DMS153 (cell line): Measurements from ENCODE around the gene NOG.

ENCODE experiments used
- DNase-seq: peaks from one replicate; lab custom pipeline; 2025; lab: John Stamatoyannopoulos, UW

The NOG gene

DNA sequence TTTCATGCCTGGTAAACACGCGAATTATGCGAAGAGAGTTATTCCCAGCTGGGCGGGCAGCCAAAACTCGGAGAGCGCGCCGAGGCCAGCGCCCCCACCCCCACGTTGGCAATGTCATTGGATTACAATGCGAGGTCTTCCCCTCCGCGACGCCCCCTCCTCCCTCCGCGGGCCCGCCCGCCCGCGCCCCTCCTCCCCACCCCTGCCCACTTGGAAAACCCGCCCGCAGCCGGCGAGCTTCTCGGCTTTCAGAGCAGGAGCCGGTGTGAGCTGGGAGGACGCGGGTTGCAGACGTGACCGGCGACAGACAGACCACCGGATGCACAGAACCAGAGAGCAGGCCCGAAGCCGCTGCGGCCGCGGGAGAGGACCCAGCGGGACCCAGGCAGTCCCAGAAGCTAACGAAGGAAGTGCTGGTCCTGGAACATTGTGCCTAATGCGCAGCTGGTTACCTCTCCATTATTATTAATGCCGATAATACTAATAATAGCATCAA is 4.0 kb downstream of the NOG start:
- DNase-seq = no peak

DNA sequence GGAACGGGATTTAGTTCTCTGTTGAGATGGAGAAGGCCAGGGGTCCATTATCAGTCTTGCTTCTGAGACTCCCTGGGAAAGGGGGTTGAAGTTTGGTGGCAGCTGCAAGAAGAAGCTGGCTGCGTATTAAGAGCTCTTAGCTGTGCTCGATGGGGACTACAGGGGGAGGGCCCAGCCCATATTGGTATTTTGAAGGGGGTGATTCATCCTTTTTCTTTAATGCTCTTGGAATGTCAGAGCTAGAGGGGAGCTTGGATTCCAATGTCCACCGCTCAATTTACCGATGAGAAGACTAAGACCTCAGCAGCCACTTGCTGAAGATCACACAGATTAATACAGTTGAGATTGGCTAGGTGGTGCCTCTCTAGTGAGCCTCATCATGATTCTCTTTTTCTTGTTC is 5.0 kb downstream of the NOG start:
- no peak for DNase-seq

DNA sequence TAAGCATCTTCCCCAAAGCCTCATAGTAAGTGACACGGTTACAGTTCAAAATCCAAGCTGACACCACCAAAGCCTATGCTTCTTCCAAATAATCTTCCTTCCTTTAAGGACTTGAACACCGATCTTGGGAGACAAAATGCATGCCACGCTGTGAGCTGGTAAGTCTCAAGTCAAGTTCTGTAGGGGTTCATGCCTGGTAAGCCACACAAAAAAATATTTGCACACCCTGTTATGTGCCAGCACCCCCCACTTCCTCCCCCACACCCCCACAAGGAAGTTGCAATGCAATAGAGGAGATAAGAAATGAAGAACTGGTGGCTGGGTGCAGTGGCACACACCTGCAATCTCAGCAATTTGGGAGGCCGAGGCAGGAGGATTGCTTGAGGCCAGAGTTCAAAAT is 5.6 kb downstream of the NOG start:
- no peak for DNase-seq

DNA sequence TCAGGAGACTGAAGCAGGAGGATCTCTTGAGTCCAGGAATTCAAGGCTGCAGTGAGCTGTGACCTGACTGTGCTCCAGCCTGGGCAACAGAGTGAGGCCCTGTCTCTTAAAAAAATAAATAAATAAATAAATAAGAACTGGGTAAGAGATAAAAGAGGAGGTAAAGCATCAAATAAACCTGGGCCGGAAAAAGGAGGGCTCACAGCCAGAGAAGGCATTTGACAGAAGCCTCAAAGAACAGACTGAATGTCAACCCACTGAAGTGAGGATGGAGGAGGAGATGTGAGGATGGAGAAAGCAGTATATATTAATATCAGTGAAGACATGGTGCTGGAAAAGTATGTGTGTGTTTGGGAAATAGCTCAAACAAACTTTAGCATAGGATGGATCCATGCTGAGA is 6.1 kb downstream of the NOG start:
- DNase-seq = no peak

DNA sequence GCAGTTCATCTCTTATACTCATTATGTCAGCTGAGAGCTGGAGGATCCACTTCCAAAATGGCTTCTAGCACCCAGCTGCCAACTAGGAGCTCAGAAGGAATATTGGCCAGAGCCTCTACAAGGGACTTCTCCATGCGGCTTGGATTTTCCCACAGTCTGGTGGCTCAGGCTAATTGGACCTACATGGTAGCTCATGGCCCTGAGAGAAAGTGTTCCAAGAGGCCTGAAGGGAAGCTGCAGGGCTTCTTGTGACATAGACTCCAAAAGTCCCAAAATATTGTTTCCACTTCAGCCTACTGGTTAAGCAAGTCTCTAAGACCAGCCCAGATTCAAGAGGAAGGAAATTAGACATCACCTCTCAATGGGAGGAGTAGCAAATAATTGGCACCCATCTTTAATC is 6.8 kb downstream of the NOG start:
- DNase-seq = no peak

DNA sequence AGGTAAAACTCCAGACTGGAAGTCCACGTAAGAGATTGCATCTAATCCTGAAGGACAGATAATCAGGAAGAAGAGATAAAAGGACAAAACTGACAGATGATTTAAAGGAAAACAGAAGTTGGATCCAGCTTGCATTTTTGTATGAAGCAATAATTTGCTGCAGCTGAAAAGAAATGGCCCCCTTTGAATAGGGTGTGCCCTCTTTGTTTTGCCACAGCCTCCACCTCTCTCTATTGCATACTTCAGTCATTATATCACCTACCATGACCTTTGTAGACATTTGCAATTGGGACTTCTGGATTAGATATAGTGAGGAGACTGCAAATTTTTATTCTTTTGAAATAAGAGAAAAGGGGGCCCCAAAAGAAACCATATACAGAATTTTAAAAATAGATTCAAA is 8.1 kb downstream of the NOG start:
- DNase-seq = no peak

DNA sequence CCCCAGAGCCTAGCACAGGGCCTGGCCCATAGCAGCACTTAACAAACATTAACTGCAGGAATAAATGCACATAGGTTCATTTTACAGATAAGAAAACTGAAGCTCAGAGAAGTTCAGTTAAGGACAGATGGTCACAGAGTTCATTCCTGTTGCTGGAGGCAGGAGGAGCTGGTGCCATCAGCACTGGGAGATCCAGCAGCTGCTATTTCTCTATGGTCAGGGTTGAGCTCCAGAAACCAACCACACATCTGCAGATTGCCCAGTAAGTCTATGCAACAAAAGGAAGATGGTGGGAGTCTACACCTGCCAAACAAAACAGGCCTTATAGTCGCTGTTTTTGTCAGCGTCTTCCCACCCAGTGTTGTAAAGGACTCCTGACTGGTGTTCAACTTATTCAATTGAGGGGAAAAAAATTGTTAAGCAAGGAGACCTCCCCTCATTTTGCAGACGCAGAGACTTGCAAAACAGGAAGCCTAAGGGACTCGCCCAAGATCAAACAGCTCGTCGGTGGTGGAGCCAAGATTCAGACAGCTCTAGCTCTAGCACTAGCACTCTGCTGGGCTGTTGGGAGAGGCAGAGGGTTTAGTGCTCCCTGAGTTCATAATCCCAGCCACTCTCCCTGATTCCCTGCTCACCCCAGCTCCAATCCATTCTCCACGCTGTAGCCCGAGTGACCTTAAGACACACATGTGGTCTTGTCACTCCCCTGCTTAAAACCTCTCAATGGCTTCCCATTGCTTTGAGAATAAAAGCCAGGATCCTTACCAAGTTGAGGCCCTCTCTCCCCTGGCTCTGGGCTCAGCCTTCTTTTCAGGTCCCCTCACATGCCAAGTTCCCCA is 9.0 kb downstream of the NOG start:
- no peak for DNase-seq

DNA sequence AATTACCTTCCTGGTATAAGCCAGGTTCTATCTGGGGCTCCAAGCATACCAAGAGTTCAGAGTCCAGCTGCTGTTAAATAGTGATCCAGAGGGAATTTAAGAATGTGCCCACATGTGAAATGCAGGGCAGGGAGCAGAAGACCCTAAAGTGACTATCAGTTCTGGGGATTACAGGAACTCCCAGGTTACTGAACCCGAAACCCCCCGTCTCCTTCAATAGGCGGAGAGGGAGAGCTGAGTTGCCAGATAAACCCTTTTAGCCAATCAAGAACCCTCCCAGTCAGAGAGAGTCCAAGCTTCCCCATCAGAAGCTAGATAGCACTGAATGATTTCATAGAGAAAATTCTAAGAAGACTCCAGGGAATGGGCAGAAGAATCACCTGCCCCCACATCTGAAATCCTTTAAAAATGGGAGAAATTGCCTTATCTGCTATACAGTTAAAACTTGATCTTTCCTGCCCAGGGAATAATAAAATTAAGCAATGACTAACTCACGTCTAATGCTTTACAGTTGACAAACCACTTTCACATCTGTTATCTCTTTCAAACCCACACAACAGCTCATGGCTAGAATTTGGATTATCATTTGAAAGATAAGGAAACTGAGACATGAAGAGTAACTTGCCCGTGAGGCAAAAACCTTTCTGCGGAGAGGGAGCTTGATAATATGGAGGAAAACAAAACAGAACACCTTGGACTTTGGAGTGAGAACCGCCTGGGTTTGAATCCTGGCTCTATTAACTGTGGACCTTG is 10.2 kb downstream of the NOG start:
- no peak for DNase-seq

DNA sequence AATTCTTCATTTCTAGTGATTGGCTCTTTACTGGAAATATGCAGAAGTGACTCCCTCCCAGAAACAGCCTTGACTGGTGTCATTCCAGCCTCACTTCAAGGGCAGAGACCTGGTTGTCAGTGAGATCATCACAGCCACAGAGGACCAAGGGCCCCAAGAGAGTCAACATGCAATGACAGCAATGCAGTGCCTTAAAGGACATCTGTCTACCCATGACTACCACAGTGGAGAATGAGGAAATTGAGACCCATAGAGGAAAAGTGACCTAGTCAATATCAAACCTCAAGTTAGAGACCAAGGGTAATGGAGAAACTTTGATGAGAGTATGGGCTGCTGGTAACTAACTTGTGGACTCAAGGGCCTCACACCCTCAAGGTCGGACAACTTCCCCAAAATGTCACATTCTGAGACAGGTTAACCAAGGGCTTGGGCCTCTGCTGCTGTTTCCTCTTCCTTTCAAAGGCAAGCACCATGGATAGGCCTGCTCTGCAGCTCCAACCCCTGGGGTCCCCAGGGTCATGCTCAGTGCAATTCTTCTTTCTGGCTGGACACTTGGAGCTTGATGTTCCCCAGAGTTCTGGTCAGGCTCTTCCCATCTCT is 11.3 kb downstream of the NOG start:
- no peak for DNase-seq

DNA sequence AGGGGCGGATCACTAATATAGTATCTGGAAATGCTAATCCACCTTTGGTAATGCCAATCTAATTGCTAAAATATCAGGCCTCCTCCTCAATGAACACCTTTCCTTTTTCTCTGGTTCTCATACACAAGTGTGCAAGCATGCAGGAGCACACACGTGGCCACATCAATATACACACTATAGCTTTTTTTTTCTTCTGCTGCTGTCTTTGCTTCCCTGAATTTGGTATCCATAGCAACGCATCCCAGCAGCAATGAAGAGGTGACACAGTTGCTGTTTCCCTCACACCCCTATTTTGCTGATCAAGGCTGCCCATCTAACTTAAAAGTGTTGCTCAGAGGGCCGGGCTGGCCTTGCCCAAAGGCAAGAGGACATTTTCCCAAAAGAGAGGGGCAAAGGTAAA is 15.4 kb downstream of the NOG start:
- DNase-seq = no peak

DNA sequence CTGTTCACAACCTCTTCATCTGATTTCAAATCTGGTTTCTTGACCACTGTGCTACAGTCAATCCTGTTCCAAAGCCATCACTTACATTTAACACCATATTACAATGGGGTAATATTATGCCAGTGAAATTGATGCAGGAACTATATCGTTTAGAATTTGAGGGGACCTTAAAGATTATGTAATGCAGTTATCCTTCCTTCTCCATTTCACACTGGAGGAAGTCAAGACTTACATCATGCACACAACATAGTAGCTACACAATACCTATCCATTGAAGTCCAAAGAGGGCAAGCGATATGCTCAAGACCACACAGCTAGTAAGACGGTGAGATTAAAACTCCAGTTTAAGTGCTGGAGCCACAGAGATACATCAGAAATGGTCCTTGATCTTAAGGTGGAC is 16.8 kb downstream of the NOG start:
- no peak for DNase-seq

DNA sequence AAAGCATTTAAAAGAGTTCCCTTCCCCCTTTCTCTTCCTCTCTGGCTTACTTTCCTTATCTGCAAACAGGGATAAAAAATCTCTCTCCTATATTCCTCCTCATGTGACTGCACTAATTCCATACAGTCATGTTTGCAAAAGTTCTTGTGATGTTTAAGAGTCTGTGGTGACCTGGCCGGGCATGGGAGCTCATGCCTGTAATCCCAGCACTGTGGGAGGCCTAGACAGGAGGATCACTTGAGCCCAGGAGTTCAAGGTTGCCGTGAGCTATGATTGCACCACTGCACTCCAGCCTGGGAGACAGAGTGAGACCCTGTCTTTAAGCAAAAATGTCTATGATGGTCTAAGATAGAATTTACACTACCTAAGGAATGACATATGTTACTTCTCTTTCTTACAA is 19.6 kb downstream of the NOG start:
- no peak for DNase-seq

DNA sequence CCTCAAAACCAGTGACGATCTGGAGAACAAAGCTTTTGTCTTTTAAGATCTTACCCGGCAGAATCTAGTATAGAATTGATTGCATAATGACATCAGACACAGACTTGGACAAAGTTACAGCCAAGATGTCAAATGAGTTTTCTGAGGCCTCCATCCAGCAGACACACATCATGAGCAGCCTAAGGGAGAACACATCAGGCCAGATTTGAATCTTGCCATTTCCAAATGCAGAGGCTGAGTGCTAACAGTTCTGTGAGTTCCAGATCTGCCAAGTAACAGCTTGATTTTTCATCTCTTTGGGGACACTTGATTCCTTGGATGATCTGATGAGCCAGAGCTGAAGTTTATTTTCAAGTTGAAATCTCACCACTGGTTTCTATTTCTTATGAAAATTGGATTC is 21.0 kb downstream of the NOG start:
- no peak for DNase-seq

DNA sequence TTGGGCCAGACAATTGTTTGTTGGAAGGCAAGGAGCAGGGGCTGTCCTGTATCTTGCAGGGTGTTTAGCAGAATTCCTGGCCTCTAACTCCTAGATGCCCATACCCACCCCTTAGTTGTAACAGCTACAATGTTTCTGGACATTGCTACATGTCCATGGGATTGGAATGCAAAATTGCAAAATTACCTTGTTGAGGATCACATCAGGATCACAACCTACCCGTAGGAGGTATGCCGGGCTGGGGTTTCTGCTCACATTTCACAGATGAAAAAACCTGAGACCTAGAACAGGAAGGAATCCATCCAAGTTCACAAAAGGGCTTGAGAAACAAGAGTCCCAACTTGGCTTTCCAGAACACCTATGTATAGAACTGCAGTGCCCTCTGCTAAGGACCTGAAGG is 22.7 kb downstream of the NOG start:
- DNase-seq = no peak

DNA sequence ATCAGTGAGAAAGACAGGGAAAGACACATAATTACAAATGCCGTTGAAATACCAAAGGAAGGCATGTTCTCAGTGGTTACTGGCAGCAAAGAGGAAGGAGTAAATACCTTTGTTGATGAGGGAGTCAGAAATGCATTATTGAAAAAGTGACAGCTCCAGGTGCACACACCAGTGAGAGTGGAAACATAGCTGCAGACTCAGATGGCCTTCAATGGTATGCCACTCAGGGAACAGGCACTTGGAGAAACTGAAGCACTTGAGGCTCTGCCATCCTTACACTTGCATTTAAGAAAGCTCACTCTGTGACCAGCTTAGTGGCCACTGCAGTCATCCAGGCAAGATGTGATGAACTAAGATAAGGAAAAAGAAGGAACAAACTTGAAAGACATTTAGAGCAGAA is 29.9 kb downstream of the NOG start:
- no peak for DNase-seq

DNA sequence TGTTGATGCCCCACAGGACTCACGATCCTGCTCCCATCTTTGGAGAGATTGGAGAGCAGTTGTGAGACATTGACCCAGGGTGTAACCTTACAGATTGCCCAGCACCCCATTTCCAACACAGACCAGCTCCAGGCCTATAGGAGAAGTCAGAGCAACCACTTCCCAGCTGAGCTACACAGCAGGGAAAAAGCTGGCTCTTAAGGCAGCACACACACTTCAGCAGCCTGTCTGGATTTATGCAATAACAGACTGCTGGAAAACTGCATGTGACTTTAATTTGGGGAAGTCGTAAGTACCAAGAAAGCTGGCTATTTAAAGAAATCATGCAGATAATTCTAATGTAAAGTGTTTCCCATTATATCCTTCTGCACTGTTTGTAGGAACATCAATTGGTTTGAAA is 30.8 kb downstream of the NOG start:
- DNase-seq = no peak

DNA sequence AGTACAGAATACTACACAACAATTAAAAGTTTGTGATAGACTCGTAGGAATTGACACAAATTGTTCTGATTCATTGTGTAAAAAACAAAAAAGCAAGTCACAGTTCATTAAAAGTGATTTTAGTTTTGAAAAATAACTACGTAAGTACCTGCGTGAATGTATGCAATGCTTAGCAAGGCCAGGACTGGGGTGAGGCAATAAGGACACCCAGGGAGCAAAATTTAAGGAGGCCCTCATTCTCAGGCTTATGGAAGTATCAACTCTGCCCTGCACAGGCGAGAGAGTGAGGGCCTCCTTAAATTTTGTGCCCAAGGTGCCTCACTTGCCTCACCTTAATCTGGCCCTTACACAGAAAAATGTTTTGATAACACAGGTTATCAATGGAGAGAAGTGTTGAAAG is 31.4 kb downstream of the NOG start:
- DNase-seq = no peak

DNA sequence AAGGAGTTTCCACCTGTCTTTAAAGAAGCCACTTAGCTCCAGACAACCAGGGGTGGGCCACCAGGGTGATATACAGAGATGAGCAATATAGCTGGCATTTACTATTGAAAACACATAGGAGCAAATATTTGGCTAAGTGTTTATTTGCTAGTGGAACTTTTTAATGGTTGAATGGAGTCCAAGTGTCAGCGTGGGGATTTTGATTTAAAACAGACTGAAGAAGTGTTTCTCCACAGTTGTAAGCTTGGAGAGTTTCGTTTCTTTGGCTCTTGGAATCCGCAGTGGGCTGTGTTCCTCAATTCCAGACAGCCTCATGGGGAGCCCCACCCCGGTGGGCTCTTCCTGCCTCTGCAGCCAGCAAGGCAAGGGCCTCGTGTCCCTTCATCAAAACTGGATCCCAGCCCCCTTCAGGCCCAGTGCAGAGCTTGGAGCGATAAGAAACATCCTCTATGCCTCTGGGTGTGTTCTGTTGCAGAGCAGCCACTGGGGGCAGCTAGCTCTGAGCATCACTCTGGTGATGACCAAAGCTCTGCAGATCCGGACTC is 36.1 kb downstream of the NOG start:
- DNase-seq = no peak

DNA sequence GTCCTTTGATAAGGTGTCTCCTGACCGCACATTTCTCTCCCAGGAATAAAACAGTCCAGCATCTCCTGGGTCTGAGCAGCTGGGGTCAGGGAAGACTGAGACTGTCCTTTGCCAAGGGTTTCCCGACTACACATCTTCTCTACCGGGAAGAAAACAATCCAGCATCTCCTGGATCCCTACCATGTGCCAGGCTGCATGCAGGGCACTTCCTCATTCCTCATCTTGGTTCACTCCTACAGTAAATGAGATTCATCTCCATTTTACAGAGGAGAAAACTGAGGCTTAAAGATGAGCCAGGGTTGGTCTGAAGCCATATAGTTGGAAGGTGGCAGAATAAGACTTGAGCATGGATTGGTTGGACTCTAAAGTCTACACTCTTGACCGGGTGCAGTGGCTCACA is 36.7 kb downstream of the NOG start:
- no peak for DNase-seq

DNA sequence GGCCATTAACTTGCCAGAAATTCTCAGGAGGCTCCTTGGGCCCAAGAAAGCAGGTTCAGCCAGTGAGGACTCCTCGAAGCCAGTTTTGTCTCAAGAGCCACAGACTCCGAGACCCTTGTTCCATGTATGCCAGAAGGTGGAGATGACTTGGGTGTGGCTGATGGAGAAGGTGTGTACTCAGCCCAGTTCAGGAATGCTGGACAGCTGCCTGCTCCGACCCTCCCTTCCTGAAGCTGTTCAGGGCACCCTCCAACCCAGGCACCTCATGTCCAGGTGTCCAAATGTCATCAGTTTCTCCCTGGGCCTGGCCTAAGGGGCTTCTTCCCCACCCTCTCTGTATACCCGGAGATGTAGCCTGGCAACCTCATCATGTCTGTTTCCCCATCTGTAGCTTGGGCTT is 40.2 kb downstream of the NOG start:
- DNase-seq = no peak

DNA sequence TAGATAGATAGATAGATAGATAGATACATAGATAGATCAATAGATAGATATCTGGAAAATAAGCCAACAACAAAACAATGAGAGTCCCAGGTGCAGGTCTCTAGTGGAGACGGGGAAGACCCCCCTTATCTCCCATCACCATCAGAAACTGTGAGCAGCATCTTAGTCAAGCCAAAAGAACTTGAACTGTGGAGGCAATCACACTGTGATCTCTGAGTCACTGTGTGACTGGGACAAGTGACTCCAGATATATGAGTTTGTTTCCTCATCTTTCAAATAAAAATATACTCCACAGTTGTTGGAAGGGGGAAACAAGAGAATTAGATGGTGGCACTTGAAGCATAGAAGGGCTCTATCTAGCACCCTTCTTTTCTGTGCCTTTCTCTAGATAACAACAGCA is 42.1 kb downstream of the NOG start:
- DNase-seq = no peak

DNA sequence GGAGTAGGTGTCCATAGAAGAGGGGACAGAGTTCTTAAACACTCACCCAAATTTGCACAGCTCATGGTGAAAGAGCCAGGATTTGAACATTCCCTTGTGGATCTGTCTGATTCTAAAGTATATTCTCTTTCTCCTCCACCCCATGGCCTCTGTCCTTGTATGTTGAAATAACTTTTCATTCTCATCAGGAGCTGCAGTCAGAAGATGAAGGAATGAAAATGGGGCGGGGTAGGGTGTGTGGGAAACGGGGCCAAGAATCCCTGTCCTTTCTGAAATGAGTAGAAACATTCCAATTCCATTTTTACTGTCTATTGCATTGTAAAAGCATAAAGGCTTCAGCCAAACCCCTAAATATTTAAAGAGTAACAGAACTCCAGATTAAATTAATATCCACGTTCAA is 42.8 kb downstream of the NOG start:
- no peak for DNase-seq

DNA sequence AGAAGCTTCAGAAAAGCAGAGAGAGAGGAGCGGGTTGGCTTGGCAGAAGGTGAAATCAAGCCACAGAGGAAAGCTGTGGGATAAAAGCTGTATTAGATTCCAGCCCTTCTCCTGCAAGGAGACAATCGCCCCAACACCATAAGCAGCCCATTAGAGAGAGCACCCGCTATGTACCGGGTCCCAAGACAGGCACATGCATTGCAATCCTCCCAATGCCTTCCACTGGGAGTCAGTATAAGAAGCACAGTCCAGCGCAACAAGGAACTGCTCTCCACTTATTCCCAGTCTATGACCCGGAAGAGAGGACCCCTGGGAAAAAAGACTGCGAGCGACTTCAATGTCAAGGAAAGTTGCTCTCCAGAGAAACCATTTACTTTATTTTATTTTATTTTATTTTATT is 43.8 kb downstream of the NOG start:
- DNase-seq = no peak
